WTC11 (cell line): ENCODE results near the gene GYS1. TPM values are rescaled to one million over a fixed set of nuclear protein-coding genes. Genes with fewer than 3 reads are reported as not detected.

Source experiments
- ATAC-seq: fragments of 200-7000 bp; cut with Tn5 transposase; 2 replicates; pipeline ENCODE4 v1.10.0; 2021; ENCODE audit warnings: mild to moderate bottlenecking, moderate library complexity
- CTCF ChIA-PET: fragments of 300-600 bp; sonication (Branson Sonifier 250); formaldehyde crosslinking; loops from one replicate; lab custom pipeline; 2021; ENCODE audit warnings: antibody characterized with exemption; lab: Charles Lee
- POLR2A ChIA-PET: fragments of 350-600 bp; sonication (Branson Sonifier 250); formaldehyde crosslinking; loops from one replicate; lab custom pipeline; 2021; ENCODE audit warnings: antibody characterized with exemption; lab: Charles Lee
- DNase-seq: peaks from one replicate; pipeline ENCODE4 v3.0.0; 2021; ENCODE audit warnings: low spot score
- H3K27ac Mint-ChIP-seq: 2 replicates; pipeline ENCODE4 v1.8.0; 2021; ENCODE audit warnings: mixed read lengths
- H3K27me3 Mint-ChIP-seq: 2 replicates; pipeline ENCODE4 v1.8.0; 2021; ENCODE audit warnings: low read depth, mild to moderate bottlenecking, moderate library complexity, mixed read lengths
- H3K36me3 Mint-ChIP-seq: 2 replicates; pipeline ENCODE4 v1.8.0; 2021; ENCODE audit warnings: mixed read lengths
- H3K4me1 Mint-ChIP-seq: 2 replicates; pipeline ENCODE4 v1.8.0; 2022; ENCODE audit warnings: mixed read lengths
- H3K4me3 Mint-ChIP-seq: 2 replicates; pipeline ENCODE4 v1.8.0; 2021; ENCODE audit warnings: mild to moderate bottlenecking, moderate library complexity, mixed read lengths
- H3K9me3 Mint-ChIP-seq: 2 replicates; pipeline ENCODE4 v1.8.0; 2021; ENCODE audit warnings: mixed read lengths
- AR ChIP-seq: fragments of 250-450 bp; sonication (Bioruptor Pico); IDR thresholded peaks from 2 replicates; pipeline ENCODE4 v1.9.0; 2021; ENCODE audit warnings: mild to moderate bottlenecking
- CBFB ChIP-seq: sonication (generic); formaldehyde crosslinking; IDR thresholded peaks from 2 replicates; pipeline ENCODE4 v1.8.1; 2022; ENCODE audit warnings: mild to moderate bottlenecking, low read depth, missing genetic modification reagents
- GABPB1 ChIP-seq: sonication (generic); formaldehyde crosslinking; IDR thresholded peaks from 2 replicates; pipeline ENCODE4 v1.8.1; 2023; ENCODE audit warnings: mild to moderate bottlenecking, missing genetic modification reagents
- GTF2I ChIP-seq: fragments of 250-450 bp; sonication (Bioruptor Pico); conservative IDR thresholded peaks from 2 replicates; pipeline ENCODE4 v1.4.0; 2021; ENCODE audit warnings: mild to moderate bottlenecking
- JAZF1 ChIP-seq: fragments of 250-450 bp; sonication (Bioruptor Pico); IDR thresholded peaks from 2 replicates; pipeline ENCODE4 v1.9.0; 2021; ENCODE audit warnings: moderate library complexity, mild to moderate bottlenecking, inconsistent platforms
- KAT7 ChIP-seq: sonication (generic); formaldehyde crosslinking; IDR thresholded peaks from 2 replicates; pipeline ENCODE4 v1.8.1; 2023; ENCODE audit warnings: missing genetic modification reagents, mild to moderate bottlenecking, borderline replicate concordance
- PRDM15 ChIP-seq: sonication (generic); formaldehyde crosslinking; IDR thresholded peaks from 2 replicates; pipeline ENCODE4 v1.8.0; 2022; ENCODE audit warnings: missing genetic modification reagents
- PREB ChIP-seq: sonication (generic); formaldehyde crosslinking; IDR thresholded peaks from 2 replicates; pipeline ENCODE4 v1.8.1; 2022; ENCODE audit warnings: mild to moderate bottlenecking, missing genetic modification reagents, moderate library complexity, borderline replicate concordance
- SP1 ChIP-seq: sonication (generic); formaldehyde crosslinking; conservative IDR thresholded peaks from 2 replicates; pipeline ENCODE4 v1.8.1; 2022; ENCODE audit warnings: missing genetic modification reagents
- TEAD1 ChIP-seq: sonication (generic); formaldehyde crosslinking; IDR thresholded peaks from 2 replicates; pipeline ENCODE4 v1.8.0; 2022; ENCODE audit warnings: mild to moderate bottlenecking, missing genetic modification reagents
- ZMAT4 ChIP-seq: fragments of 250-450 bp; sonication (Bioruptor Pico); IDR thresholded peaks from 2 replicates; pipeline ENCODE4 v1.9.0; 2021; ENCODE audit warnings: mild to moderate bottlenecking
- ZNF121 ChIP-seq: sonication (generic); formaldehyde crosslinking; IDR thresholded peaks from 2 replicates; pipeline ENCODE4 v1.8.0; 2023; ENCODE audit warnings: missing genetic modification reagents
- ZNF263 ChIP-seq: sonication (generic); formaldehyde crosslinking; IDR thresholded peaks from 2 replicates; pipeline ENCODE4 v1.8.1; 2022; ENCODE audit warnings: low read depth, mild to moderate bottlenecking, moderate library complexity, missing genetic modification reagents
- ZNF416 ChIP-seq: fragments of 250-450 bp; sonication (Bioruptor Pico); IDR thresholded peaks from 2 replicates; pipeline ENCODE4 v1.9.0; 2021; ENCODE audit warnings: mild to moderate bottlenecking, inconsistent platforms
- ZNF423 ChIP-seq: fragments of 250-450 bp; sonication (Bioruptor Pico); IDR thresholded peaks from 2 replicates; pipeline ENCODE4 v2.1.2; 2022; ENCODE audit warnings: mild to moderate bottlenecking, moderate library complexity
- ZNF425 ChIP-seq: fragments of 250-450 bp; sonication (Bioruptor Pico); conservative IDR thresholded peaks from 2 replicates; pipeline ENCODE4 v1.9.0; 2021; ENCODE audit warnings: mild to moderate bottlenecking
- total RNA-seq: library from RNA; stranded (reverse); gene quantifications from 3 replicates; pipeline ENCODE4 v1.2.3, GENCODE V29; 2021

Gene GYS1
- total RNA-seq, 1 experiment from 2014 or later, result 52.0 TPM

GRCh38 chr19:48963371-48964204 lies 29.5 kb downstream of the GYS1 start (continued):
- no peak for TF ChIP-seq KAT7
- no peak for TF ChIP-seq ZNF416 (CRISPR knock-in tag)

GRCh38 chr19:48962849-48963165 lies 30.3 kb downstream of the GYS1 start:
- TF ChIP-seq GTF2I (CRISPR knock-in tag) (no peak), SP1 (no peak), CBFB (no peak), PREB (CRISPR knock-in tag) (no peak), ZNF121 (CRISPR knock-in tag) (no peak), PRDM15 (CRISPR knock-in tag) (no peak)
- Mint-ChIP-seq H3K36me3 (peaks cover 41% of the 10 kb centered on the region), H3K4me1 (peaks cover 33% of the 10 kb centered on the region), H3K4me3 (no peak overlapping the region), H3K9me3 (peaks cover 4% of the 10 kb centered on the region), H3K27ac (no peak overlapping the region), H3K27me3 (no peaks in the 10 kb centered on the region)
- no peak for ATAC-seq
- ChIA-PET POLR2A (no interaction called here), CTCF (interaction anchor here (0.8 to 2.3 kb wide), 4 partner anchors 8 to 167 kb away, joined by 3 to 14 read pairs (median 7); partner anchors contain the start of genes GYS1 and RUVBL2)
- DNase-seq, result no peak

- DNase-seq (no peak), ATAC-seq (no peak)
- H3K27me3 Mint-ChIP-seq, result no peaks in the 10 kb centered on the region
- TF ChIP-seq GABPB1 (CRISPR knock-in tag) (peak; percentile 66), AR (CRISPR knock-in tag) (peak; percentile 50; the same call in 1 of the 2 replicates), TEAD1 (CRISPR knock-in tag) (0 out of 2 replicates have a peak, but pooled peaks have one; percentile 28), JAZF1 (no peak), ZNF263 (CRISPR knock-in tag) (peak; percentile 97), ZNF423 (CRISPR knock-in tag) (peak; percentile 71), ZNF121 (CRISPR knock-in tag) (0 out of 2 replicates have a peak, but pooled peaks have one; percentile 55), ZNF425 (0 out of 2 replicates have a peak, but pooled peaks have one; percentile 45), ZMAT4 (CRISPR knock-in tag) (no peak)
- peaks cover 4% of the 10 kb centered on the region for H3K9me3 Mint-ChIP-seq
- POLR2A ChIA-PET, result no interaction called here
- no peak overlapping the region for H3K4me3 Mint-ChIP-seq
- peaks cover 41% of the 10 kb centered on the region for H3K36me3 Mint-ChIP-seq
- CTCF ChIA-PET, result interaction anchor here (0.7 to 2.3 kb wide), 6 partner anchors 8 to 166 kb away, joined by 3 to 14 read pairs (median 4); partner anchors contain the start of genes DHDH, GYS1 and RUVBL2
- peaks cover 33% of the 10 kb centered on the region for H3K4me1 Mint-ChIP-seq
- H3K27ac Mint-ChIP-seq, result peak overlapping the region; percentile 89
Measured at GRCh38 chr19:48962029-48962848, 30.9 kb downstream of the GYS1 start.
